SK-N-SH (cell line): ENCODE data around the gene RAB26.

Experiments used
- FOXM1 ChIP-seq: IDR thresholded peaks from 2 replicates; pipeline ENCODE4 v1.4.0; 2012; ENCODE audit warnings: low read depth, mild to moderate bottlenecking
- GATA2 ChIP-seq: sonication (generic); formaldehyde crosslinking; IDR thresholded peaks from 2 replicates; pipeline ENCODE4 v1.5.0; 2020; ENCODE audit warnings: mild to moderate bottlenecking, missing genetic modification reagents
- POLR2AphosphoS5 ChIP-seq: IDR thresholded peaks from 2 replicates; pipeline ENCODE4 v1.6.1; 2012; ENCODE audit warnings: low read depth, low read length
- RFX5 ChIP-seq: IDR thresholded peaks from 2 replicates; pipeline ENCODE4 v1.6.1; 2012; ENCODE audit warnings: mild to moderate bottlenecking, improper control_type of control experiment, low read length
- TF ChIP-seq, protein P1 (sequence below): IDR thresholded peaks from 2 replicates; pipeline ENCODE4 v1.4.0; 2012; ENCODE audit warnings: low read depth, borderline replicate concordance
- TF ChIP-seq, protein P2 (sequence below): fragments of 200-600 bp; sonication (generic); IDR thresholded peaks from 2 replicates; pipeline ENCODE4 v1.6.1; 2017; ENCODE audit warnings: antibody characterized with exemption, mild to moderate bottlenecking, moderate library complexity

DNA sequence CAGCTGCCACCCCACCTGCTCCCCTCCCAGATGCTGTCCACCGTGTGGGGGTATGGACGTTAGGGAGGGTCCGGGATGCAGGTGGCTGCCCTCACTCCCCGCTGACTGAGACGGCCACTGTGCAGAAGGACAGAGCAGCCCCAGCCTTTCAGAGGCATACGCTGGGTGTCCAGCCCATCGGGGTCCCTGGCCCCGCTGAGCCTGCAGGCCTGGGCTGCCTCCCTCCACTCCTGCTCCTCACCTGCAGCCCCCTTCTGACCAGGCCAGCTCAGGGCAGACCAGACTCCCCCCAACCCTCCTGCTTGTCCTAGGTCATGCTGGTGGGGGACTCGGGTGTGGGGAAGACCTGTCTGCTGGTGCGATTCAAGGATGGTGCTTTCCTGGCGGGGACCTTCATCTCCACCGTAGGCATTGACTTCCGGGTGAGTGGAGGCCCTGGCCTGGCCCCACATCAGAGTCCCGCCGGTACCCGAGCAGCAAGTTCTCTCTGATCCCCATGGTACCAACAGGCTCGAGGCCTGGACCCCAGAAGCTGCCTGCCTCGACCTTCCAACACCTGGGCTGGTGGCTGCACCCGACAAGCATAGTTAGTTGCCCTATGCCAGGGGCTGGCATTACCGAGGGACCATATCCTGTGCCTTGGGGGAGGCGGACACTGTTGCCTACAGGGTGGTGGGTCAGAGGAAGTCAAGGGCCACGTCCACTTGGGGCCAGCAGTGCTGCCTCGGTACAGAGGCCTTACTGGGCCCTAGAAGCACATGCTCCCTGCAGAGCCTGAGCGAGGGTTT, 1.4 kb downstream of the RAB26 start:
- TF ChIP-seq RFX5 (no peak), POLR2AphosphoS5 (peak; percentile 33), GATA2 (no peak), FOXM1 (no peak)
- TF ChIP-seq, protein P1, sequence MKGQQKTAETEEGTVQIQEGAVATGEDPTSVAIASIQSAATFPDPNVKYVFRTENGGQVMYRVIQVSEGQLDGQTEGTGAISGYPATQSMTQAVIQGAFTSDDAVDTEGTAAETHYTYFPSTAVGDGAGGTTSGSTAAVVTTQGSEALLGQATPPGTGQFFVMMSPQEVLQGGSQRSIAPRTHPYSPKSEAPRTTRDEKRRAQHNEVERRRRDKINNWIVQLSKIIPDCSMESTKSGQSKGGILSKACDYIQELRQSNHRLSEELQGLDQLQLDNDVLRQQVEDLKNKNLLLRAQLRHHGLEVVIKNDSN = no peak
- TF ChIP-seq, protein P2, sequence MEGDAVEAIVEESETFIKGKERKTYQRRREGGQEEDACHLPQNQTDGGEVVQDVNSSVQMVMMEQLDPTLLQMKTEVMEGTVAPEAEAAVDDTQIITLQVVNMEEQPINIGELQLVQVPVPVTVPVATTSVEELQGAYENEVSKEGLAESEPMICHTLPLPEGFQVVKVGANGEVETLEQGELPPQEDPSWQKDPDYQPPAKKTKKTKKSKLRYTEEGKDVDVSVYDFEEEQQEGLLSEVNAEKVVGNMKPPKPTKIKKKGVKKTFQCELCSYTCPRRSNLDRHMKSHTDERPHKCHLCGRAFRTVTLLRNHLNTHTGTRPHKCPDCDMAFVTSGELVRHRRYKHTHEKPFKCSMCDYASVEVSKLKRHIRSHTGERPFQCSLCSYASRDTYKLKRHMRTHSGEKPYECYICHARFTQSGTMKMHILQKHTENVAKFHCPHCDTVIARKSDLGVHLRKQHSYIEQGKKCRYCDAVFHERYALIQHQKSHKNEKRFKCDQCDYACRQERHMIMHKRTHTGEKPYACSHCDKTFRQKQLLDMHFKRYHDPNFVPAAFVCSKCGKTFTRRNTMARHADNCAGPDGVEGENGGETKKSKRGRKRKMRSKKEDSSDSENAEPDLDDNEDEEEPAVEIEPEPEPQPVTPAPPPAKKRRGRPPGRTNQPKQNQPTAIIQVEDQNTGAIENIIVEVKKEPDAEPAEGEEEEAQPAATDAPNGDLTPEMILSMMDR = no peak
